Smooth muscle cell (in vitro differentiated cells): ENCODE measurements around the gene GALNT2. TPM values are rescaled to one million over a fixed set of nuclear protein-coding genes. Genes with fewer than 3 reads are reported as not detected.

ENCODE experiments used
- DNase-seq: peaks from one replicate; lab custom pipeline; 2025; ENCODE audit not compliant: unreplicated experiment; lab: John Stamatoyannopoulos, UW
- H2AFZ ChIP-seq: fragments of 200-600 bp; sonication (generic); 2 replicates; pipeline ENCODE4 v1.6.0; 2016; ENCODE audit warnings: antibody characterized with exemption, low read depth, mild to moderate bottlenecking
- H3F3A ChIP-seq: fragments of 200-600 bp; sonication (generic); 2 replicates; pipeline ENCODE4 v1.6.0; 2017; ENCODE audit warnings: antibody characterized with exemption, low read depth
- H3K27ac ChIP-seq: fragments of 200-600 bp; sonication (generic); 2 replicates; pipeline ENCODE4 v1.5.1; 2016; ENCODE audit warnings: low read depth, mild to moderate bottlenecking
- H3K27me3 ChIP-seq: fragments of 200-600 bp; sonication (generic); 2 replicates; pipeline ENCODE4 v1.6.1; 2016; ENCODE audit warnings: low read depth, mild to moderate bottlenecking
- H3K36me3 ChIP-seq: fragments of 200-600 bp; sonication (generic); 2 replicates; pipeline ENCODE4 v1.5.1; 2016; ENCODE audit warnings: low read depth
- H3K4me1 ChIP-seq: fragments of 200-600 bp; sonication (generic); 2 replicates; pipeline ENCODE4 v1.5.1; 2016; ENCODE audit warnings: low read depth
- H3K4me2 ChIP-seq: fragments of 200-600 bp; sonication (generic); 2 replicates; pipeline ENCODE4 v1.6.0; 2016; ENCODE audit warnings: mild to moderate bottlenecking
- H3K4me3 ChIP-seq: fragments of 200-600 bp; sonication (generic); 2 replicates; pipeline ENCODE4 v1.5.1; 2016; ENCODE audit warnings: mild to moderate bottlenecking
- H3K79me2 ChIP-seq: fragments of 200-600 bp; sonication (generic); 2 replicates; pipeline ENCODE4 v1.6.0; 2016; ENCODE audit warnings: low read depth, mild to moderate bottlenecking
- H3K9ac ChIP-seq: fragments of 200-600 bp; sonication (generic); 2 replicates; pipeline ENCODE4 v1.6.0; 2016; ENCODE audit warnings: low read depth
- H3K9me3 ChIP-seq: fragments of 200-600 bp; sonication (generic); replicated peaks from 2 replicates; pipeline ENCODE4 v1.5.1; 2016; ENCODE audit warnings: low read depth
- H4K20me1 ChIP-seq: fragments of 200-600 bp; sonication (generic); 2 replicates; pipeline ENCODE4 v1.6.0; 2016; ENCODE audit warnings: low read depth
- CTCF ChIP-seq: fragments of 200-600 bp; sonication (generic); IDR thresholded peaks from 2 replicates; pipeline ENCODE4 v1.5.1; 2017; ENCODE audit warnings: borderline replicate concordance, mild to moderate bottlenecking, antibody characterized with exemption; ENCODE audit not compliant: insufficient read depth, poor library complexity, severe bottlenecking
- WGBS: methylation state at CpG from one replicate; pipeline ENCODE4 v1.1.7; 2016; ENCODE audit warnings: low lambda C conversion rate; 5-methylcytosine and 5-hydroxymethylcytosine counted together
- polyA plus RNA-seq: library from polyadenylated mRNA; unstranded; fragments of >200 nt; fragmentation: Nextera tagmentation; extraction: Ambion mirVana; gene quantifications from 2 replicates; pipeline ENCODE4 v1.2.1, GENCODE V29; 2016
- total RNA-seq: library from RNA; depleted of rRNA; stranded (reverse); fragments of >200 nt; gene quantifications from 2 replicates; pipeline ENCODE4 v1.2.3, GENCODE V29; 2014

Gene GALNT2
- total and polyA plus RNA-seq, 2 experiments from 2014 or later = 76.4 to 152 TPM

DNA sequence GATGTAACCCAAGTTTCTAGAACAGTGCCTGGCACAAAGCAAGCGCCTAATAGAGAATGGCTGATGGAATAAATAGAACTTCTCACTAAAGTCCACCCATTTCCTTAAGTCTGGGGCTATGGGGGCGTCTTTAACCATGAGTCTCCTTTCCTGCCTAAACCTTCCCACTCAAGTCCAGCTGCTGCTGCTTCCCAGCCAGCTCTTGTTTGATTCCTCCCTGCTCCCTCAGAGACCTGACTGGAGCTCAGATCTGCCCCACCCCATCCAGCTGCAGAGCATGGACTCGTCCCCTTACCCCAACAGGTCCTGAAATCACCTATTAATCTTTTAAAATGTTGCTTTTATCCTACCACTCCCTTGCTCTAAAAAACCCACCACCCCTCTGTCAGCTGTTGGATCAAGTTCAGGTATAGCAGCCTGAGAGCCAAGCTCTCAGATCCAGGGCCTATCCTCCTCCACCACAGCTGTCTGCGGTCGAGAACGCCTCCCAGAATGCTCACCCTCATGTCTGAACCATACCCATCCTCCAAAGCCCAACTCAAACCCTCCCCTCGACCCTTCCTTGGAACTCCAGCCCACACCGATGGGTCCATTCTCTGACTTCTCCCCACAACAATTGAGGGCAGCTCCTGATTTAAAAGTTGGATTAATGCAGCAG lies 12.8 kb upstream of the GALNT2 start:
- no peak for TF ChIP-seq CTCF
- H3K4me1 ChIP-seq = no peaks in the 10 kb centered on the region

GRCh38 chr1:230056098-230056497 lies 10.9 kb upstream of the GALNT2 start:
- no peak for DNase-seq
- H2AFZ ChIP-seq = no peak overlapping the region
- TF ChIP-seq CTCF = no peak
- no peaks in the 10 kb centered on the region for H3F3A ChIP-seq
- H3K4me2 ChIP-seq = no peak overlapping the region
- WGBS = 95% methylated on average over 1 of the region's 1 CpG
- no peaks in the 10 kb centered on the region for H3K27me3 ChIP-seq
- H3K9ac ChIP-seq = no peak overlapping the region
- H3K36me3 ChIP-seq = no peaks in the 10 kb centered on the region
- no peaks in the 10 kb centered on the region for H3K4me1 ChIP-seq
- no peaks in the 10 kb centered on the region for H3K9me3 ChIP-seq
- H4K20me1 ChIP-seq = no peaks in the 10 kb centered on the region
- H3K79me2 ChIP-seq = no peaks in the 10 kb centered on the region
- H3K4me3 ChIP-seq = no peak overlapping the region
- H3K27ac ChIP-seq = no peak overlapping the region

More for the DNA sequence above, 12.8 kb upstream of the GALNT2 start:
- Histone ChIP-seq H3K27me3 (no peaks in the 10 kb centered on the region), H3K9me3 (no peaks in the 10 kb centered on the region), H4K20me1 (no peaks in the 10 kb centered on the region), H3K79me2 (no peaks in the 10 kb centered on the region), H3K36me3 (no peaks in the 10 kb centered on the region), H3K27ac (no peak overlapping the region), H2AFZ (no peak overlapping the region), H3K4me3 (no peak overlapping the region), H3K4me2 (no peak overlapping the region), H3F3A (no peaks in the 10 kb centered on the region), H3K9ac (no peak overlapping the region)
- no peak for DNase-seq
- 91% methylated on average over 8 of the region's 8 CpGs for WGBS

GRCh38 chr1:230057100-230057499 lies 9.9 kb upstream of the GALNT2 start:
- Histone ChIP-seq H3K4me2 (peak overlapping the region; percentile 34), H3K4me1 (no peaks in the 10 kb centered on the region), H3F3A (no peaks in the 10 kb centered on the region), H3K36me3 (no peaks in the 10 kb centered on the region), H3K27ac (no peak overlapping the region), H3K79me2 (no peaks in the 10 kb centered on the region), H3K9ac (no peak overlapping the region), H3K27me3 (no peaks in the 10 kb centered on the region), H3K4me3 (no peak overlapping the region), H3K9me3 (no peaks in the 10 kb centered on the region), H4K20me1 (no peaks in the 10 kb centered on the region), H2AFZ (no peak overlapping the region)
- 26% methylated on average over 4 of the region's 4 CpGs for WGBS
- no peak for TF ChIP-seq CTCF
- no peak for DNase-seq
